HG03354 (cell line): Measurements from ENCODE around the gene TIMM23B.
A peak's percentile ranks its signal among the peaks of the same experiment; 100 is the strongest.
"Not testable (repeated sequence)": the region's sequence is repeated elsewhere in the genome, so short reads cannot be mapped to it uniquely, and the experiment has no call there.

ENCODE experiments used
- ATAC-seq: cut with Tn5 transposase; IDR thresholded peaks from one replicate; pipeline ENCODE4 v1.9.1; 2021; ENCODE audit warnings: mild to moderate bottlenecking; ENCODE audit not compliant: unreplicated experiment, poor library complexity, severe bottlenecking

The TIMM23B gene

GRCh38 chr10:49941447-49942338 is at the start of gene TIMM23B, which contains the start of gene PARG:
Gene TIMM23B (plus strand): TSS chr10:49942053. CDS start chr10:49942195, 142 bp downstream.
Gene PARG (minus strand): TSS chr10:49942027. CDS start chr10:49941725, 302 bp downstream.
- ATAC-seq, result peak; percentile 73

GRCh38 chr10:49899999-49900398 is 41.9 kb upstream of the TIMM23B start:
- not testable (repeated sequence) for ATAC-seq

GRCh38 chr10:49900406-49900805 is 41.4 kb upstream of the TIMM23B start:
- ATAC-seq, result not testable (repeated sequence)

- not testable (repeated sequence) for ATAC-seq
These were observed 38.0 kb upstream of the TIMM23B start for GRCh38 chr10:49903829-49904228.

- not testable (repeated sequence) for ATAC-seq
These were observed 33.4 kb upstream of the TIMM23B start for GRCh38 chr10:49908290-49909080.

GRCh38 chr10:49910295-49910694 is 31.6 kb upstream of the TIMM23B start:
- not testable (repeated sequence) for ATAC-seq

- not testable (repeated sequence) for ATAC-seq
These were observed 25.4 kb upstream of the TIMM23B start for GRCh38 chr10:49916451-49916850.

GRCh38 chr10:49917927-49918326 is 23.9 kb upstream of the TIMM23B start:
- ATAC-seq, result not testable (repeated sequence)

- ATAC-seq, result not testable (repeated sequence)
These were observed 19.8 kb upstream of the TIMM23B start for GRCh38 chr10:49922041-49922440.

- not testable (repeated sequence) for ATAC-seq
These were observed 18.3 kb upstream of the TIMM23B start for GRCh38 chr10:49923572-49923971.

- ATAC-seq, result not testable (repeated sequence)
These were observed 10.6 kb upstream of the TIMM23B start for GRCh38 chr10:49931276-49931675.

- not testable (repeated sequence) for ATAC-seq
These were observed 9.7 kb upstream of the TIMM23B start for GRCh38 chr10:49931959-49932728.

- ATAC-seq, result peak; percentile 36
These were observed 469 bp downstream of the TIMM23B start for GRCh38 chr10:49942339-49942705.

GRCh38 chr10:49943607-49944006 is 1.8 kb downstream of the TIMM23B start:
- not testable (repeated sequence) for ATAC-seq

- ATAC-seq, result peak; percentile 79
These were observed 6.3 kb downstream of the TIMM23B start for GRCh38 chr10:49948142-49948541.

- ATAC-seq, result not testable (repeated sequence)
These were observed 6.9 kb downstream of the TIMM23B start for GRCh38 chr10:49948737-49949136.

GRCh38 chr10:49952006-49952405 is 10.2 kb downstream of the TIMM23B start:
- ATAC-seq, result not testable (repeated sequence)

GRCh38 chr10:49953122-49953521 is 11.3 kb downstream of the TIMM23B start:
- ATAC-seq, result not testable (repeated sequence)

- ATAC-seq, result not testable (repeated sequence)
These were observed 28.5 kb downstream of the TIMM23B start for GRCh38 chr10:49970331-49970857.
